Measurements from ENCODE around the gene LDLR. TPM values are rescaled to one million over a fixed set of nuclear protein-coding genes. Genes with fewer than 3 reads are reported as not detected.
"Not testable (repeated sequence)": the region's sequence is repeated elsewhere in the genome, so short reads cannot be mapped to it uniquely, and the experiment has no call there.

The LDLR gene
- total RNA-seq, 4 donors from 2014 or later, result 14.2 to 258 (median 47.5) TPM

DNA sequence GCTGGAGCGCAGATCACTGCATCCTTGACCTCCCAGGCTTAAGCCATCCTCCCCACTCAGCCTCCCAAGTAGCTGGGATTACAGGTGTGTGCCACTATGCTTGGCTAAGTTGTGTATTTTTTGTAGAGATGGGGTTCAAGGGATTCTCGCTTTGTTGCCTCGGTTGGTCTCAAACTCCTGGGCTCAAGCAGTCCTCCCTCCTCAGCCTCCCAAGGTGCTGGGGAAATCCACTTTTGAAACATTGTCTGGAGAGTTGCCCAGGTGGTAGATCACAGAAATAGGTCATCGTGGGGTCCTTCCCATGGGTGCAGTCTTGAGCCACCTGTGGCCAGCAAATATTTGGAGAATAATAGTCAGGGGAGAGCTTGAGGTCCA is 5.2 kb downstream of the LDLR start:
- Histone ChIP-seq H3K27me3 (no peaks in the 10 kb centered on the region), H3K27ac (replicated peaks in 1 of 4) (peak overlapping the region; percentile 97 to 99 (median 97)), H3K9me3 (no peaks in the 10 kb centered on the region), H3K4me3 (no peak overlapping the region), H3K36me3 (peaks cover 0 to 18% (median 5%) of the 10 kb centered on the region in 4 donors), H3K4me1 (peaks cover 54 to 81% (median 71%) of the 10 kb centered on the region in 4 donors)
- no peak for DNase-seq (ENCODE audit: extremely low spot score)
- WGBS, result 74% methylated on average over 4 of the region's 4 CpGs
- intact Hi-C loops (cut with DNase I), result loop anchor here (5.0 to 10.0 kb wide), 2 partner anchors 43 to 60 kb away; no protein-coding TSS in a partner anchor
- TF ChIP-seq EP300 (IDR thresholded peaks at IDR 0.05) (no peak), POLR2A (IDR thresholded peaks at IDR 0.05; ENCODE audit: low read depth) (no peak)

DNA sequence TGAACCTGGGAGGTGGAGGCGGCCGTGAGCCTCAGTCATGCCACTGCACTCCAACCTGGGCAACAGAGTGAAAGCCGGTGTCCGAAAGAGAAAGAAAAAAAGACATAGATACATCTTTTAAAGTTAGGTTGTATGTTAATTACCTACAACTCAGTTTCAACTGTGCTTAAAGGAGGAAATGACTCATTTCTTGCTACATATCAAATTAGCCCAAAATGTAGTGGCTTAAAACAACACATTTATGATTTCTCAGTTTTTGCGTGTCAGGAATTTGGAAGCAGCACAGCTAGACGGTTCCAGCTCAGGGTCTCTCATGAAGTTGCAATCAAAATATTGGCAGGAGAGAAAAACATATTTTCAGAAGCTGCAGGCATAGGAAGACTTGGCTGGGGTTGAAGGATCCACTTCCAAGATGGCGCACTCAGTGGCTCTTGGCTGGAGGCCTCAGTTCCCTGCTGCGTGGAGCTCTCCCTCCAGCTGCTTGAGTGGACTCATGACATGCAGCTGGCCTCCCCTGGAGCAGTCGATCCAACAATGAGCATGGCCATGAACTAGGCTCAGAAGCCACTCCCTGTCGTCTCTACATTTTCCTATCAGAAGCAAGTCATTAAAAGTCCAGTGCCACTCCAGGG is 7.1 kb downstream of the LDLR start:
- 68% methylated on average over 8 of the region's 10 CpGs for WGBS
- H3K9me3 ChIP-seq, result no peaks in the 10 kb centered on the region
- H3K36me3 ChIP-seq, result peaks cover 8 to 32% (median 19%) of the 10 kb centered on the region in 4 donors
- intact Hi-C loops (cut with DNase I), result loop anchor here (10.0 kb wide), 1 partner anchor 62 kb away; no protein-coding TSS in a partner anchor
- DNase-seq (ENCODE audit: extremely low spot score), result no peak
- TF ChIP-seq, protein P1, sequence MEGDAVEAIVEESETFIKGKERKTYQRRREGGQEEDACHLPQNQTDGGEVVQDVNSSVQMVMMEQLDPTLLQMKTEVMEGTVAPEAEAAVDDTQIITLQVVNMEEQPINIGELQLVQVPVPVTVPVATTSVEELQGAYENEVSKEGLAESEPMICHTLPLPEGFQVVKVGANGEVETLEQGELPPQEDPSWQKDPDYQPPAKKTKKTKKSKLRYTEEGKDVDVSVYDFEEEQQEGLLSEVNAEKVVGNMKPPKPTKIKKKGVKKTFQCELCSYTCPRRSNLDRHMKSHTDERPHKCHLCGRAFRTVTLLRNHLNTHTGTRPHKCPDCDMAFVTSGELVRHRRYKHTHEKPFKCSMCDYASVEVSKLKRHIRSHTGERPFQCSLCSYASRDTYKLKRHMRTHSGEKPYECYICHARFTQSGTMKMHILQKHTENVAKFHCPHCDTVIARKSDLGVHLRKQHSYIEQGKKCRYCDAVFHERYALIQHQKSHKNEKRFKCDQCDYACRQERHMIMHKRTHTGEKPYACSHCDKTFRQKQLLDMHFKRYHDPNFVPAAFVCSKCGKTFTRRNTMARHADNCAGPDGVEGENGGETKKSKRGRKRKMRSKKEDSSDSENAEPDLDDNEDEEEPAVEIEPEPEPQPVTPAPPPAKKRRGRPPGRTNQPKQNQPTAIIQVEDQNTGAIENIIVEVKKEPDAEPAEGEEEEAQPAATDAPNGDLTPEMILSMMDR (IDR thresholded peaks at IDR 0.05), result no peak
- no peak for TF ChIP-seq EP300 (IDR thresholded peaks at IDR 0.05)
- TF ChIP-seq POLR2A (IDR thresholded peaks at IDR 0.05; ENCODE audit: low read depth), result no peak
- peak; percentile 30 to 35 for TF ChIP-seq POLR2AphosphoS5 (IDR thresholded peaks at IDR 0.05)
- peak overlapping the region; percentile 97 to 99 (median 97) for H3K27ac ChIP-seq (replicated peaks in 1 of 4)
- no peaks in the 10 kb centered on the region for H3K27me3 ChIP-seq
- peaks cover 47 to 75% (median 57%) of the 10 kb centered on the region in 4 donors for H3K4me1 ChIP-seq
- H3K4me3 ChIP-seq, result no peak overlapping the region

DNA sequence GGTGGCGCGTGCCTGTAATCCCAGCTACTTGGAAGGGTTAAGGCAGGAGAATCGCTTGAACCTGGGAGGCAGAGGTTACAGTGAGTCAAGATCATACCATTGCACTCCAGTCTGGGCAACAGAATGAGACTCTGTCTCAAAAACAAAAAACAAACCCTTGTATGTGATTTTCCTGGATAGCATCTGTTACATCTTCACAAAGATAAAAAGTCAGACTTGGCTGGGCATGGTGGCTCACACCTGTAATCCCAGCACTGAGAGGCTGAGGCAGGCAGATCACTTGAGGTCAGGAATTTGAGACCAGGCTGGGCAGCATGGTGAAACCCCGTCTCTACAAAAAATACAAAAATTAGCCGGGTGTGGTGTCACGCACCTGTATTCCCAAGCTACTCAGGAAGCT is 8.1 kb downstream of the LDLR start:
- peaks cover 39 to 65% (median 47%) of the 10 kb centered on the region in 4 donors for H3K4me1 ChIP-seq
- not testable (repeated sequence) for H3K27me3 ChIP-seq; H3K9me3 ChIP-seq; DNase-seq (ENCODE audit: extremely low spot score); H3K4me3 ChIP-seq
- 86% methylated on average over 4 of the region's 6 CpGs for WGBS
- intact Hi-C loops (cut with DNase I), result loop anchor here (10.0 kb wide), 1 partner anchor 63 kb away; no protein-coding TSS in a partner anchor
- H3K27ac ChIP-seq (replicated peaks in 1 of 4), result peak overlapping the region in 3 of 4 donors; percentile 17 to 97 (median 97)
- H3K36me3 ChIP-seq, result peaks cover 11 to 42% (median 29%) of the 10 kb centered on the region in 4 donors

DNA sequence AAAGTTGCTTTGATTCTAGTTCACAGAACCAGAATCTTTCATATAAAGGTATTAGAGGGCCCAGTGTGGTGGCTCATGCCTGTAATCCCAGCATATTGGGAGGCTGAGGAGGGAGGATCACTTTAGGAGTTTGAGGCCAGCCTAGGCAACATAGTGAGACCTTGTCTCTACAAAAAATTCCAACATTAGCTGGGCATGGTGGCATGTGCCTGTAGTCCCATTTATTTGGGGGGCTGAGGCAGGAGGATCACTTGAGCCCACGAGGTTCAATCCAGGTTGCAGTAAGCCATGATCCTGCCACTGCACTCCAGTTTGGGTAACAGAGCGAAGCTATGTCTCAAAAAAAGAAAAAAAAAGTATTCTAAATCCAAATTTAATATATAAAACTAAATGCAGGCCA is 9.1 kb downstream of the LDLR start:
- Histone ChIP-seq H3K27ac (replicated peaks in 1 of 4) (no peak overlapping the region), H3K27me3 (no peaks in the 10 kb centered on the region), H3K4me3 (no peak overlapping the region), H3K4me1 (peaks cover 29 to 55% (median 37%) of the 10 kb centered on the region in 4 donors), H3K9me3 (no peaks in the 10 kb centered on the region), H3K36me3 (peaks cover 16 to 52% (median 39%) of the 10 kb centered on the region in 4 donors)
- WGBS, result 100% methylated on average over 2 of the region's 2 CpGs
- TF ChIP-seq EP300 (IDR thresholded peaks at IDR 0.05), result no peak
- TF ChIP-seq POLR2A (IDR thresholded peaks at IDR 0.05; ENCODE audit: low read depth), result no peak
- TF ChIP-seq, protein P1 (IDR thresholded peaks at IDR 0.05), result no peak
- TF ChIP-seq POLR2AphosphoS5 (IDR thresholded peaks at IDR 0.05), result no peak
- DNase-seq (ENCODE audit: extremely low spot score), result no peak
- intact Hi-C loops (cut with DNase I), result loop anchor here (10.0 kb wide), 1 partner anchor 64 kb away; no protein-coding TSS in a partner anchor

DNA sequence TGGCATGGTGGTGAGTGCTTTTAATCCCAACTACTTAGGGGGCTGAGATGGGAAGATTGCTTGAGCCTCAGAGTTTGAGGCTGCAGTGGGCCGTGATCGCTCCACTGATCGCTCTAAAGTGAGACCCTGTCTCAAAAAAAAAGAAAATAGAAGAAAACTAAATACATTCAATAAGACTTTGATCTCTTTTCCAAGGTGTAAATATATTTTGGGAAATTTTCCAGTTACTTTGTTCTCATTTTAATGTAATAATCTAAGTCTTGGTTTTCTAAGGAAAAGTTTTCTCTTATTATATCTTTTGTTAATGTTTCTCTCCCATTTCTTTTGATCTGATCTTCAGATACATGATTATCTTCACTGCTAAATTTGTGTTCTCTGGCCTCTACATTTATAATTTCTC is 9.6 kb downstream of the LDLR start:
- no peaks in the 10 kb centered on the region for H3K9me3 ChIP-seq
- H3K4me1 ChIP-seq, result peaks cover 26 to 50% (median 32%) of the 10 kb centered on the region in 4 donors
- H3K27me3 ChIP-seq, result no peaks in the 10 kb centered on the region
- no peak for TF ChIP-seq EP300 (IDR thresholded peaks at IDR 0.05)
- TF ChIP-seq POLR2AphosphoS5 (IDR thresholded peaks at IDR 0.05), result no peak
- TF ChIP-seq, protein P1 (IDR thresholded peaks at IDR 0.05), result no peak
- WGBS, result 99% methylated on average over 3 of the region's 3 CpGs
- H3K27ac ChIP-seq (replicated peaks in 1 of 4), result no peak overlapping the region
- intact Hi-C loops (cut with DNase I), result loop anchor here (10.0 kb wide), 1 partner anchor 64 kb away; no protein-coding TSS in a partner anchor
- DNase-seq (ENCODE audit: extremely low spot score), result no peak
- no peak overlapping the region for H3K4me3 ChIP-seq
- peaks cover 19 to 53% (median 44%) of the 10 kb centered on the region in 4 donors for H3K36me3 ChIP-seq

All from esophagus muscularis mucosa (tissue), 4 donors.